HEK293 (cell line): Measurements from ENCODE around the gene CSF1.

Source experiments
- CTCF ChIA-PET: fragments of 350-600 bp; formaldehyde crosslinking; extraction: SDS; loops from one replicate; lab custom pipeline; 2021; ENCODE audit warnings: antibody characterized with exemption; lab: Yijun Ruan, JAX
- POLR2A ChIA-PET: fragments of 300-600 bp; formaldehyde crosslinking; extraction: SDS; loops from one replicate; lab custom pipeline; 2020; ENCODE audit warnings: antibody characterized with exemption, inconsistent platforms; lab: Yijun Ruan, JAX
- H3K27ac ChIP-seq: fragments of 200-500 bp; sonication (Bioruptor generic); 2 replicates; pipeline ENCODE4 v1.5.1; 2014; ENCODE audit warnings: low read depth, low read length, control low read depth, inconsistent platforms; ENCODE audit errors: extremely low read depth
- H3K36me3 ChIP-seq, 2 experiments: fragments of 200-500 bp in 1 of 2; sonication (Bioruptor generic) in 1 of 2; 1 replicate in 1 of 2; 2 replicates in 1 of 2; pipeline ENCODE4 v1.5.1; 2014 to 2017; ENCODE audit warnings: inconsistent platforms in 2 of 2, low read length in 2 of 2; ENCODE audit not compliant: control insufficient read depth in 2 of 2, insufficient read depth in 1 of 2
- H3K4me1 ChIP-seq: fragments of 200-500 bp; sonication (Bioruptor generic); 2 replicates; pipeline ENCODE4 v1.5.1; 2014; ENCODE audit warnings: mild to moderate bottlenecking, low read length, inconsistent platforms; ENCODE audit not compliant: control insufficient read depth, insufficient read depth
- H3K4me3 ChIP-seq: 2 replicates; pipeline ENCODE4 v1.5.1; 2011; ENCODE audit warnings: low read depth, mild to moderate bottlenecking, control low read depth, low read length, moderate library complexity
- H3K9me3 ChIP-seq: fragments of 200-500 bp; sonication (Bioruptor generic); 2 replicates; pipeline ENCODE4 v1.5.1; 2014; ENCODE audit warnings: low read depth, low read length, inconsistent platforms; ENCODE audit not compliant: control insufficient read depth, insufficient read depth
- CTCF ChIP-seq: fragments of 450-650 bp; formaldehyde crosslinking; IDR thresholded peaks from 2 replicates; pipeline ENCODE4 v1.5.1; 2016; ENCODE audit warnings: missing biosample characterization, missing genetic modification characterization
- HOXA7 ChIP-seq: sonication (generic); formaldehyde crosslinking; IDR thresholded peaks from 2 replicates; pipeline ENCODE4 v1.8.1; 2022; ENCODE audit warnings: missing genetic modification reagents, borderline replicate concordance
- KLF16 ChIP-seq: fragments of 450-650 bp; formaldehyde crosslinking; IDR thresholded peaks from 2 replicates; pipeline ENCODE4 v1.5.1; 2017; ENCODE audit warnings: missing biosample characterization, missing genetic modification characterization
- PRDM1 ChIP-seq: fragments of 450-650 bp; formaldehyde crosslinking; IDR thresholded peaks from 2 replicates; pipeline ENCODE4; 2016; ENCODE audit warnings: missing biosample characterization, missing genetic modification characterization
- SCRT1 ChIP-seq: fragments of 450-650 bp; formaldehyde crosslinking; IDR thresholded peaks from 2 replicates; pipeline ENCODE4 v1.5.1; 2016; ENCODE audit warnings: missing biosample characterization, missing genetic modification characterization, borderline replicate concordance
- SETDB1 ChIP-seq: IDR thresholded peaks from one replicate; pipeline ENCODE4 v1.6.1; 2017; ENCODE audit warnings: mild to moderate bottlenecking, low read length, moderate library complexity, mixed read lengths; ENCODE audit not compliant: insufficient read length
- YY1 ChIP-seq: fragments of 450-650 bp; formaldehyde crosslinking; IDR thresholded peaks from 2 replicates; pipeline ENCODE4 v1.5.1; 2018; ENCODE audit warnings: missing biosample characterization, missing genetic modification characterization
- ZBTB1 ChIP-seq: fragments of 450-650 bp; formaldehyde crosslinking; IDR thresholded peaks from 2 replicates; pipeline ENCODE4 v1.5.1; 2016; ENCODE audit warnings: missing biosample characterization, missing genetic modification characterization
- ZBTB49 ChIP-seq: fragments of 450-650 bp; formaldehyde crosslinking; IDR thresholded peaks from 2 replicates; pipeline ENCODE4 v1.5.1; 2016; ENCODE audit warnings: missing biosample characterization, missing genetic modification characterization, low read depth
- ZNF184 ChIP-seq: fragments of 450-650 bp; IDR thresholded peaks from 2 replicates; pipeline ENCODE4 v1.5.1; 2018; ENCODE audit warnings: missing biosample characterization, mild to moderate bottlenecking, missing genetic modification characterization
- ZNF19 ChIP-seq: fragments of 450-650 bp; formaldehyde crosslinking; IDR thresholded peaks from 2 replicates; pipeline ENCODE4; 2016; ENCODE audit warnings: missing biosample characterization, missing genetic modification characterization, low read depth
- ZNF214 ChIP-seq: fragments of 450-650 bp; formaldehyde crosslinking; IDR thresholded peaks from 2 replicates; pipeline ENCODE4 v1.5.1; 2017; ENCODE audit warnings: missing biosample characterization, mild to moderate bottlenecking, missing genetic modification characterization, borderline replicate concordance
- ZNF280D ChIP-seq: fragments of 450-650 bp; formaldehyde crosslinking; IDR thresholded peaks from 2 replicates; pipeline ENCODE4 v1.5.1; 2016; ENCODE audit warnings: missing biosample characterization, missing genetic modification characterization
- ZNF292 ChIP-seq: fragments of 450-650 bp; formaldehyde crosslinking; IDR thresholded peaks from 2 replicates; pipeline ENCODE4 v1.5.1; 2016; ENCODE audit warnings: low read depth, missing biosample characterization, missing genetic modification characterization, borderline replicate concordance
- ZNF473 ChIP-seq: fragments of 450-650 bp; formaldehyde crosslinking; IDR thresholded peaks from 2 replicates; pipeline ENCODE4 v1.5.1; 2017; ENCODE audit warnings: missing biosample characterization, missing genetic modification characterization
- ZNF558 ChIP-seq: fragments of 450-650 bp; formaldehyde crosslinking; IDR thresholded peaks from 2 replicates; pipeline ENCODE4 v1.5.1; 2016; ENCODE audit warnings: missing biosample characterization, missing genetic modification characterization
- TF ChIP-seq, protein P1 (sequence below): fragments of 450-650 bp; formaldehyde crosslinking; IDR thresholded peaks from 2 replicates; pipeline ENCODE4 v1.5.1; 2016; ENCODE audit warnings: missing biosample characterization, missing genetic modification characterization
- TF ChIP-seq, protein P2 (sequence below): fragments of 450-650 bp; formaldehyde crosslinking; IDR thresholded peaks from 2 replicates; pipeline ENCODE4 v1.5.1; 2016; ENCODE audit warnings: missing biosample characterization, missing genetic modification characterization

Gene CSF1

DNA sequence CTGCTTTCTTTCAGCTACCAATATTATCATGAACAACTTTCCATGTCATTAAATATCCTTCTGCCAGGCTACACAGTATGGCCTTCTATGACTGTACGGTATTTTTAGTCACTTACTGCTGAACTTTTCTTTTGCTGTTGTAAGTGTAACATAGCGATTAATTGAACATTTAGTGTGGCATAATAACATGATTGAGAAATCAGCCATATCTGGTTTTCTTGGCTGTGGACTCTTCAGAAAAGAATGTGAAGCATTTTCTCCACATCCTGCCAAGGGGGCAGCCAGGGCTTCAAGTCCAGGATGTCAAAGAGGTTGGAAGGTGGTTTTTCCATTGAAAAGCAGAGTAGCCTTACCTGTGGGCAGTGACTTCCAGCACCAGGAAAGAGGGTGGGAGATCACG is 65.1 kb downstream of the CSF1 start (continued):
- no peak for TF ChIP-seq ZNF558 (tag by site-specific recombination)
- TF ChIP-seq, all 188 proteins: peak for 0

GRCh38 chr1:109976762-109977161 is 66.1 kb downstream of the CSF1 start:
- ChIA-PET CTCF (interaction anchor here (0.6 to 12.6 kb wide), 5 partner anchors 6 to 336 kb away, joined by 4 to 522 read pairs (median 10); partner anchors contain the start of gene AHCYL1), POLR2A (no interaction called here)
- Histone ChIP-seq H3K4me3 (no peak overlapping the region), H3K36me3 (no peaks in the 10 kb centered on the region), H3K9me3 (no peaks in the 10 kb centered on the region), H3K27ac (no peak overlapping the region), H3K4me1 (no peaks in the 10 kb centered on the region)
- TF ChIP-seq YY1 (no peak), ZNF19 (tag by site-specific recombination) (no peak), ZNF292 (tag by site-specific recombination) (no peak), SCRT1 (tag by site-specific recombination) (no peak), ZNF280D (no peak), SETDB1 (no peak), ZNF214 (tag by site-specific recombination) (no peak), CTCF (tag by site-specific recombination) (no peak)
- TF ChIP-seq, protein P1, sequence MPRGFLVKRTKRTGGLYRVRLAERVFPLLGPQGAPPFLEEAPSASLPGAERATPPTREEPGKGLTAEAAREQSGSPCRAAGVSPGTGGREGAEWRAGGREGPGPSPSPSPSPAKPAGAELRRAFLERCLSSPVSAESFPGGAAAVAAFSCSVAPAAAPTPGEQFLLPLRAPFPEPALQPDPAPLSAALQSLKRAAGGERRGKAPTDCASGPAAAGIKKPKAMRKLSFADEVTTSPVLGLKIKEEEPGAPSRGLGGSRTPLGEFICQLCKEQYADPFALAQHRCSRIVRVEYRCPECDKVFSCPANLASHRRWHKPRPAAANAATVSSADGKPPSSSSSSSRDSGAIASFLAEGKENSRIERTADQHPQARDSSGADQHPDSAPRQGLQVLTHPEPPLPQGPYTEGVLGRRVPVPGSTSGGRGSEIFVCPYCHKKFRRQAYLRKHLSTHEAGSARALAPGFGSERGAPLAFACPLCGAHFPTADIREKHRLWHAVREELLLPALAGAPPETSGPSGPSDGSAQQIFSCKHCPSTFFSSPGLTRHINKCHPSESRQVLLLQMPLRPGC (tag by site-specific recombination): no peak
- TF ChIP-seq, protein P2, sequence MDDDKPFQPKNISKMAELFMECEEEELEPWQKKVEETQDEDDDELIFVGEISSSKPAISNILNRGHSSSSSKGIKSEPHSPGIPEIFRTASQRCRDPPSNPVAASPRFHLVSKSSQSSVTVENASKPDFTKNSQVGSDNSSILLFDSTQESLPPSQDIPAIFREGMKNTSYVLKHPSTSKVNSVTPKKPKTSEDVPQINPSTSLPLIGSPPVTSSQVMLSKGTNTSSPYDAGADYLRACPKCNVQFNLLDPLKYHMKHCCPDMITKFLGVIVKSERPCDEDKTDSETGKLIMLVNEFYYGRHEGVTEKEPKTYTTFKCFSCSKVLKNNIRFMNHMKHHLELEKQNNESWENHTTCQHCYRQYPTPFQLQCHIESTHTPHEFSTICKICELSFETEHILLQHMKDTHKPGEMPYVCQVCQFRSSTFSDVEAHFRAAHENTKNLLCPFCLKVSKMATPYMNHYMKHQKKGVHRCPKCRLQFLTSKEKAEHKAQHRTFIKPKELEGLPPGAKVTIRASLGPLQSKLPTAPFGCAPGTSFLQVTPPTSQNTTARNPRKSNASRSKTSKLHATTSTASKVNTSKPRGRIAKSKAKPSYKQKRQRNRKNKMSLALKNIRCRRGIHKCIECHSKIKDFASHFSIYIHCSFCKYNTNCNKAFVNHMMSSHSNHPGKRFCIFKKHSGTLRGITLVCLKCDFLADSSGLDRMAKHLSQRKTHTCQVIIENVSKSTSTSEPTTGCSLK: no peak

DNA sequence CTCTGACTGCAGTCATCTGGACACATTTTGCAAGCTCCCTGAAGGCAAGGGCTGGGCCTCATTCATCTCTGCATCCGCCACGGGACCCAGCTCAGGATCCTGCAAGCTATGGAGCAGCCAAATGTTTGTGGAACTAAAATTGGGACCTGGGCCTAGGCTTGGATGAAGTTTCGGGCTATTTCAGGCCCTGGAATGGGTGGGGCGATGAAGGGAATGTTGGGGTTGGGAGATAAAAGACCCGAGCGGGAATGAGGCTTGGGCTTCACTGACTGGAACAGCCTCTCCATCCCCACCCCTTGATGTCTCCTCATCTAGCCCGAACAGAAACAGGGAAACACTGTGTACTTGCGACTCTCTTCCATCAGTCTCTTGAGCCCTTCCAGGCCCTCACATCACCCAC is 66.6 kb downstream of the CSF1 start:
- Histone ChIP-seq H3K36me3 (no peaks in the 10 kb centered on the region), H3K9me3 (no peaks in the 10 kb centered on the region), H3K27ac (no peak overlapping the region), H3K4me1 (no peaks in the 10 kb centered on the region), H3K4me3 (no peak overlapping the region)
- ChIA-PET POLR2A (no interaction called here), CTCF (interaction anchor here (0.6 to 12.6 kb wide), 6 partner anchors 9 to 578 kb away, joined by 3 to 522 read pairs (median 4); no protein-coding TSS in a partner anchor)
- TF ChIP-seq PRDM1 (tag by site-specific recombination): no peak
- TF ChIP-seq ZBTB1 (tag by site-specific recombination): no peak
- TF ChIP-seq ZNF473 (tag by site-specific recombination): no peak
- no peak for TF ChIP-seq ZNF184 (tag by site-specific recombination)
- TF ChIP-seq KLF16 (tag by site-specific recombination): no peak
- no peak for TF ChIP-seq SCRT1 (tag by site-specific recombination)
- no peak for TF ChIP-seq HOXA7 (CRISPR knock-in tag)
- no peak for TF ChIP-seq ZBTB49 (tag by site-specific recombination)
